ENCODE data around the gene STRA8. TPM values are rescaled to one million over a fixed set of nuclear protein-coding genes. Genes with fewer than 3 reads are reported as not detected.
A peak's percentile ranks its signal among the peaks of the same experiment; 100 is the strongest.

The STRA8 gene, protein sequence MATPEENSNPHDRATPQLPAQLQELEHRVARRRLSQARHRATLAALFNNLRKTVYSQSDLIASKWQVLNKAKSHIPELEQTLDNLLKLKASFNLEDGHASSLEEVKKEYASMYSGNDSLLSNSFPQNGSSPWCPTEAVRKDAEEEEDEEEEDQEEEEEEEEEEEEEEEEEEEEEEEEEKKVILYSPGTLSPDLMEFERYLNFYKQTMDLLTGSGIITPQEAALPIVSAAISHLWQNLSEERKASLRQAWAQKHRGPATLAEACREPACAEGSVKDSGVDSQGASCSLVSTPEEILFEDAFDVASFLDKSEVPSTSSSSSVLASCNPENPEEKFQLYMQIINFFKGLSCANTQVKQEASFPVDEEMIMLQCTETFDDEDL
- 1 to 10 TPM in 1 of 4 donors, not detected in 3; 6.8 TPM for total RNA-seq

GRCh38 chr7:135233570-135233969 is at the start of gene STRA8:
Gene STRA8, plus strand, starts transcription at chr7:135233838. Its CDS starts 6,687 bp downstream, at chr7:135240525.
- Histone ChIP-seq H3K4me3 (no peak within 1 kb of the TSS), H3K27me3 (no peaks in the 10 kb centered on the region), H3K9me3 (no peaks in the 10 kb centered on the region), H3K4me1 (no peaks in the 10 kb centered on the region), H3K36me3 (no peaks in the 10 kb centered on the region), H3K27ac (no peak within 1 kb of the TSS)
- DNase-seq (ENCODE audit: low spot score in 2 of 2) = no peak
- TF ChIP-seq POLR2A (IDR thresholded peaks at IDR 0.05) (no peak), POLR2AphosphoS5 (IDR thresholded peaks at IDR 0.05) (no peak)
- TF ChIP-seq, protein P1, sequence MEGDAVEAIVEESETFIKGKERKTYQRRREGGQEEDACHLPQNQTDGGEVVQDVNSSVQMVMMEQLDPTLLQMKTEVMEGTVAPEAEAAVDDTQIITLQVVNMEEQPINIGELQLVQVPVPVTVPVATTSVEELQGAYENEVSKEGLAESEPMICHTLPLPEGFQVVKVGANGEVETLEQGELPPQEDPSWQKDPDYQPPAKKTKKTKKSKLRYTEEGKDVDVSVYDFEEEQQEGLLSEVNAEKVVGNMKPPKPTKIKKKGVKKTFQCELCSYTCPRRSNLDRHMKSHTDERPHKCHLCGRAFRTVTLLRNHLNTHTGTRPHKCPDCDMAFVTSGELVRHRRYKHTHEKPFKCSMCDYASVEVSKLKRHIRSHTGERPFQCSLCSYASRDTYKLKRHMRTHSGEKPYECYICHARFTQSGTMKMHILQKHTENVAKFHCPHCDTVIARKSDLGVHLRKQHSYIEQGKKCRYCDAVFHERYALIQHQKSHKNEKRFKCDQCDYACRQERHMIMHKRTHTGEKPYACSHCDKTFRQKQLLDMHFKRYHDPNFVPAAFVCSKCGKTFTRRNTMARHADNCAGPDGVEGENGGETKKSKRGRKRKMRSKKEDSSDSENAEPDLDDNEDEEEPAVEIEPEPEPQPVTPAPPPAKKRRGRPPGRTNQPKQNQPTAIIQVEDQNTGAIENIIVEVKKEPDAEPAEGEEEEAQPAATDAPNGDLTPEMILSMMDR (IDR thresholded peaks at IDR 0.05) = no peak
- WGBS = 95% methylated on average over 28 of the region's 28 CpGs

- Histone ChIP-seq H3K27ac (no peak overlapping the region), H3K4me3 (no peak overlapping the region), H3K9me3 (peaks cover 45% of the 10 kb centered on the region), H3K4me1 (peaks cover 6% of the 10 kb centered on the region), H3K36me3 (peaks cover 74% of the 10 kb centered on the region), H3K27me3 (no peaks in the 10 kb centered on the region)
- TF ChIP-seq POLR2AphosphoS5 (IDR thresholded peaks at IDR 0.05) = no peak
- TF ChIP-seq, protein P1 (IDR thresholded peaks at IDR 0.05) = no peak
- no peak for TF ChIP-seq POLR2A (IDR thresholded peaks at IDR 0.05)
- TF ChIP-seq EP300 (IDR thresholded peaks at IDR 0.05) = no peak
- peak in 1 of 2 donors; percentile 48 for DNase-seq (ENCODE audit: low spot score in 2 of 2)
- 96% methylated on average over 4 of the region's 5 CpGs for WGBS
These were observed 49.3 kb upstream of the STRA8 start for GRCh38 chr7:135184254-135184841.

- Histone ChIP-seq H3K9me3 (peaks cover 32% of the 10 kb centered on the region), H3K4me1 (peaks cover 19% of the 10 kb centered on the region), H3K4me3 (no peak overlapping the region), H3K36me3 (peaks cover 74% of the 10 kb centered on the region), H3K27ac (no peak overlapping the region), H3K27me3 (no peaks in the 10 kb centered on the region)
- TF ChIP-seq POLR2AphosphoS5 (IDR thresholded peaks at IDR 0.05) (no peak), POLR2A (IDR thresholded peaks at IDR 0.05) (no peak), EP300 (IDR thresholded peaks at IDR 0.05) (no peak)
- TF ChIP-seq, protein P1 (IDR thresholded peaks at IDR 0.05) = no peak
- DNase-seq (ENCODE audit: low spot score in 2 of 2) = peak in 1 of 2 donors; percentile 70
- WGBS = 83% methylated on average over 7 of the region's 7 CpGs
These were observed 48.0 kb upstream of the STRA8 start for GRCh38 chr7:135185471-135186260.

GRCh38 chr7:135186261-135186540 is 47.4 kb upstream of the STRA8 start:
- H3K27me3 ChIP-seq = no peaks in the 10 kb centered on the region
- H3K27ac ChIP-seq = no peak overlapping the region
- TF ChIP-seq POLR2AphosphoS5 (IDR thresholded peaks at IDR 0.05) = no peak
- TF ChIP-seq, protein P1 (IDR thresholded peaks at IDR 0.05) = no peak
- TF ChIP-seq EP300 (IDR thresholded peaks at IDR 0.05) = no peak
- TF ChIP-seq POLR2A (IDR thresholded peaks at IDR 0.05) = no peak
- DNase-seq (ENCODE audit: low spot score in 2 of 2) = no peak
- no peak overlapping the region for H3K4me3 ChIP-seq
- peaks cover 20% of the 10 kb centered on the region for H3K4me1 ChIP-seq
- H3K36me3 ChIP-seq = peaks cover 74% of the 10 kb centered on the region
- WGBS = 100% methylated on average over 3 of the region's 3 CpGs
- H3K9me3 ChIP-seq = peaks cover 26% of the 10 kb centered on the region

DNA sequence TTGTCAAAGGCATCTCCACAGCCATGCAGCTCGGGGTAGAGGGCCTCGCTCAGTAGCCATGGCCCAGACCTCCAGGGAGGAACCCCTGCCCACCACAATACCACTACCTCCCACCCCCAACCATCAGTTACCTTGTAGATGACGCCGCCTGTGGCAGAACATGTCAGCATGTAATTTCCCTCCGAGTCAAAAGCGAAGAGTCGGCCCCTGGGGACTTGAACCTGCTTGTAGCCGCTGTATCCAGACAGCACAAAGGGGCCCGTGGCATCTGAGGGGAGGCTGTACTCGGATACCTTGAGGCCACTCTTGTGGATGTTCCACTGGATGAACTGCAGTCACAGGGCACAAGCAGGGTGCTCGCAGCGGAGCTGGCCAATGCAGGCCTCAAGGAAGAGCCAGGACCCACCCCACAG is 46.8 kb upstream of the STRA8 start:
- 95% methylated on average over 4 of the region's 12 CpGs for WGBS
- H3K4me3 ChIP-seq = no peak overlapping the region
- TF ChIP-seq POLR2A (IDR thresholded peaks at IDR 0.05) = no peak
- TF ChIP-seq EP300 (IDR thresholded peaks at IDR 0.05) = no peak
- peaks cover 73% of the 10 kb centered on the region for H3K36me3 ChIP-seq
- H3K9me3 ChIP-seq = peaks cover 20% of the 10 kb centered on the region
- DNase-seq (ENCODE audit: low spot score in 2 of 2) = peak in 1 of 2 donors; percentile 73
- no peaks in the 10 kb centered on the region for H3K27me3 ChIP-seq
- no peak overlapping the region for H3K27ac ChIP-seq
- H3K4me1 ChIP-seq = peaks cover 20% of the 10 kb centered on the region
